Measurements from ENCODE around the gene TAS2R20. TPM values are rescaled to one million over a fixed set of nuclear protein-coding genes. Genes with fewer than 3 reads are reported as not detected.

The TAS2R20 gene
- total RNA-seq, 1 experiment from 2014 or later, result 1.3 TPM

DNA sequence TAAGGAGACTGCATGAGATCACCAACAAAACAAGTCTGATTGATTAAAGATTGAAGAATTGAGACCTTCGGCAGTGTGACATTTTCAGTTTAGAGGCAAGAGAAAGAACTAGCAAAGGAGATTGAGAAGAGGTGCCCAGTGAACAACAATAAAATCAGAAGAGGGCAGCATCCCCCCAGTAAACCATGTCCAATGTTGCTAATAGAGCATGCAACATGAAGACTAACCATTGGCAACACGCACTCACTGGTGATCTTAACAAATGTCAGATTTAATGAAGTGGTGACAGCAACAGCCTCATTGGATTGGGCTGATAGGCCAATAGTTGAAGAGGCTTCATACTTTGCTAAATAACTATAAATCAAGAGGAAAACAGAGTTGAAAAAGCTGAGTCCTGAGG lies 38.3 kb downstream of the TAS2R20 start:
- Mint-ChIP-seq H3K4me3 (no peak overlapping the region), H3K9me3 (peaks cover 13 to 16% of the 10 kb centered on the region in 2 experiments), H3K4me1 (no peaks in the 10 kb centered on the region), H3K36me3 (ENCODE audit: insufficient read depth in 1 of 3, low read depth in 3 of 3) (peaks cover 17 to 22% (median 20%) of the 10 kb centered on the region in 3 experiments), H3K27me3 (ENCODE audit: low read depth) (no peaks in the 10 kb centered on the region), H3K27ac (no peak overlapping the region)
- no peak overlapping the region for H3K56ac ChIP-seq (ENCODE audit: insufficient read length, low read depth, low read length)
- no peak overlapping the region for H2AK5ac ChIP-seq (ENCODE audit: insufficient read length, low read length)
- H4K8ac ChIP-seq (replicated peaks; ENCODE audit: insufficient read length, low read depth, low read length), result no peak overlapping the region
- no peaks in the 10 kb centered on the region for H3K79me1 ChIP-seq (ENCODE audit: insufficient read depth, low read depth, low read length, poor library complexity, severe bottlenecking)
- no peak overlapping the region for H2BK120ac ChIP-seq (ENCODE audit: low read depth, low read length, poor library complexity, severe bottlenecking)
- no peak overlapping the region for H2BK5ac ChIP-seq (ENCODE audit: insufficient read length, low read length)
- no peaks in the 10 kb centered on the region for H3K9me3 ChIP-seq (ENCODE audit: control insufficient read depth, low read depth, low read length)
- H3T11ph ChIP-seq (ENCODE audit: low read length), result no peak overlapping the region
- H3K14ac ChIP-seq (ENCODE audit: insufficient read depth, low read length), result no peak overlapping the region
- 0 out of 3 replicates have a peak, but pooled peaks have one; percentile 12 for TF ChIP-seq CTCF (conservative IDR thresholded peaks at IDR 0.05)
- H3K4me2 ChIP-seq (ENCODE audit: insufficient read depth, insufficient read length, low read length), result no peak overlapping the region
- H2BK15ac ChIP-seq (ENCODE audit: low read depth, low read length), result no peak overlapping the region
- no peak overlapping the region for H2AFZ ChIP-seq (ENCODE audit: low read length)
- no peaks in the 10 kb centered on the region for H4K20me1 ChIP-seq (ENCODE audit: control insufficient read depth, insufficient read depth, insufficient read length)
- H3K18ac ChIP-seq (ENCODE audit: insufficient read length, low read depth, low read length), result no peak overlapping the region
- no peaks in the 10 kb centered on the region for H3K27me3 ChIP-seq (ENCODE audit: insufficient read depth, low read length)
- H3K4ac ChIP-seq (ENCODE audit: low read depth, low read length), result no peak overlapping the region
- H4K5ac ChIP-seq (ENCODE audit: insufficient read length, low read depth, low read length), result no peak overlapping the region
- H3K9ac ChIP-seq (ENCODE audit: extremely low read depth, insufficient read length, low read length), result no peak overlapping the region
- H3K27ac ChIP-seq (ENCODE audit: insufficient read length, low read depth, low read length), result no peak overlapping the region
- no CpG with 5 or more reads among the region's 2 CpGs for WGBS (ENCODE audit: extremely low coverage, insufficient read length, low lambda C conversion rate)
- no peak overlapping the region for H4K91ac ChIP-seq (ENCODE audit: insufficient read length, low read depth, low read length)
- H3K4me1 ChIP-seq (ENCODE audit: insufficient read depth, low read length), result no peaks in the 10 kb centered on the region
- DNase-seq, result no peak
- H2BK20ac ChIP-seq (ENCODE audit: low read depth, low read length, poor library complexity, severe bottlenecking), result no peak overlapping the region
- no peaks in the 10 kb centered on the region for H3K79me2 ChIP-seq (ENCODE audit: insufficient read depth, low read length)
- H2BK12ac ChIP-seq (ENCODE audit: insufficient read length, low read depth, low read length), result no peak overlapping the region
- H3K23ac ChIP-seq (ENCODE audit: insufficient read length, low read depth, low read length), result no peak overlapping the region
- no peaks in the 10 kb centered on the region for H3K23me2 ChIP-seq (ENCODE audit: insufficient read length, low read depth, low read length, poor library complexity, severe bottlenecking)
